C4-2B (cell line): ENCODE measurements around the gene CLCN3.

ENCODE experiments used
- CTCF ChIP-seq: fragments of 450-650 bp; conservative IDR thresholded peaks from 2 replicates; pipeline ENCODE4 v1.5.1; 2017; ENCODE audit warnings: mild to moderate bottlenecking
- ZFX ChIP-seq: fragments of 450-650 bp; IDR thresholded peaks from 2 replicates; pipeline ENCODE4 v1.6.1; 2017

- no peak for TF ChIP-seq CTCF
- no peak for TF ChIP-seq ZFX
Measured at GRCh38 chr4:169573889-169574288, 46.5 kb upstream of the CLCN3 start.
